Measurements from ENCODE around the gene SLX4.

Gene SLX4

DNA sequence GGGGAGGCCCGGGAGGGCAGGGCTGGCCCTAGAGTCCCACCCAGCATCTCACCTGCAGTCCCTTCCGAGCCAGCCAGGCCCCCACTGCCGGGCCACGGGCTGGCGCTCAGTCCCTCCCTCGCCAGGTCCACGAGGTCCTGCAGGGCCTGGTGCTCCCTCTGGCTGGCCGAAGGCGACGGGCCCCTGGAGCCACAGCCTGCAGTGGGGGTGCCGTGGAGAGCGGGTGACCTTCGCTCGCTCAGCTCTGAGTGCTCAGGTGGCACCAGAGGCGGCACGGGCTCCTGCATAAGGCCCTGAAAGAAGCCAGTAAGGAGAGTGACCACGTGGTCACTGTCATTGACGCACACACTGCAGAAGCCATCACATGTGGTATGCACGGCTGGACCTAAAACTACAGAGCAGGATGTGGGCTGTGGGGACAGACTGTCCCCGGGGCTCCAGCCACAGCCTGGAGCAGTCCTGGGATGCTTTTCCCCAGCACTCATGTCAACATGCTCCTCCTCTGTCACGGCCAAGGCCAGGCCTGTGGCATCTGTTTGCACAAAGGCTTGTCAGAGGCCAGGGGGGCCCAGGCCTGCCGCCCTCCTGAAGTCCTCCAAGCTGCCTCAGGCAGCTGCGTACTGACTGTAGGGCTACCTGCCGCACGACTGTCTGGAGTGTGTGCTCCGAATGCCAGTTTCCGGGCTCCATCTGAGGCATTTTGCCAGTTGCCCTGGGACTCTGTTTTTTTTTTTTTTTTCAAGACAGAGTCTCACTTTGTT lies 15.1 kb downstream of the SLX4 start:
- Mint-ChIP-seq H3K27ac (no peak overlapping the region), H3K36me3 (peaks cover 7% of the 10 kb centered on the region), H3K4me3 (no peak overlapping the region), H3K27me3 (no peaks in the 10 kb centered on the region), H3K9me3 (no peaks in the 10 kb centered on the region), H3K4me1 (no peaks in the 10 kb centered on the region)

DNA sequence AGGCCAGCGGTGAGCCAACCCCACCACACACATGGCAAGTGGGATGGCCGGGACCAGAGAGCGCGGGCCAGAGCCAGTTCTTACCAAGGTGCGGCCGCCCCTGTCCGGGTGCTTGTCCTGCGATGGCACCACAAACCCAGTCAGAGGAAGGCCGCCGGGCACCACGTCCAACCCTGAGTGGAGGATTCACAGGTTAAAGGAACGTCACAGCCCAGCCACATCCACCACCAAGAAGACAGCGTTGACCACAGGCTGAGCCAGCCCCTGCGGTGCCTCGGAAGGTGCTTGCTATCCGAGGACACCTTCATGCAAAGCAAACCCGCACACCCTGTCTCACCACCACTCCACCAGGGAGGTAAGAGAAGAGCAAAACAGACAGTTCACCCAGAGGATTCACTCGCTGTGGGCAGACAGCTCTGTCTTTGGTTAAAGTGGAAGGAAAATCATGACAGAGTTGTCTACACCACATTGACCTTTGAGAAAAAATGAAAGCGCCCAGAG lies 15.8 kb downstream of the SLX4 start:
- Mint-ChIP-seq H3K9me3 (no peaks in the 10 kb centered on the region), H3K4me3 (no peak overlapping the region), H3K27me3 (no peaks in the 10 kb centered on the region), H3K27ac (no peak overlapping the region), H3K36me3 (peaks cover 8% of the 10 kb centered on the region), H3K4me1 (no peaks in the 10 kb centered on the region)

DNA sequence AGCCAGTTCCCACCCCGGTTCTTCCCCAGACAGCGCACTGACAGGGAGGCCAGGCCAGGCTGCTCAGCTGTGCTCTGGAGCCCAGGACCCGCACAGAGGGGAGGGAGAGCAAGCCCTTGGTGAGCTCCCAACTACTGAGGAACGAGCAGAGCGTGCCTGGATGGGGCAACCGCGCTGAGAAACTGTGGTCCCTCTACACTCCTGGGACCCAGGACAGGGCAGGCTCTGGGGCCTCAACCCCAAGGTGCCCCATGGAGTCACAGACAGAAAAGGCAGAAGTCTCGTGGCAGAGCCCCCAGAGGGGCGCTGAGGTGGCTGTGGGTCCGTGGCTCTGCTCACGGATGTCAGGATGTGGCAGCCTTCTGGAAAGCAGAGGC lies 16.3 kb downstream of the SLX4 start:
- Mint-ChIP-seq H3K36me3 (peaks cover 8% of the 10 kb centered on the region), H3K27me3 (no peaks in the 10 kb centered on the region), H3K27ac (no peak overlapping the region), H3K4me1 (no peaks in the 10 kb centered on the region), H3K9me3 (no peaks in the 10 kb centered on the region), H3K4me3 (no peak overlapping the region)

DNA sequence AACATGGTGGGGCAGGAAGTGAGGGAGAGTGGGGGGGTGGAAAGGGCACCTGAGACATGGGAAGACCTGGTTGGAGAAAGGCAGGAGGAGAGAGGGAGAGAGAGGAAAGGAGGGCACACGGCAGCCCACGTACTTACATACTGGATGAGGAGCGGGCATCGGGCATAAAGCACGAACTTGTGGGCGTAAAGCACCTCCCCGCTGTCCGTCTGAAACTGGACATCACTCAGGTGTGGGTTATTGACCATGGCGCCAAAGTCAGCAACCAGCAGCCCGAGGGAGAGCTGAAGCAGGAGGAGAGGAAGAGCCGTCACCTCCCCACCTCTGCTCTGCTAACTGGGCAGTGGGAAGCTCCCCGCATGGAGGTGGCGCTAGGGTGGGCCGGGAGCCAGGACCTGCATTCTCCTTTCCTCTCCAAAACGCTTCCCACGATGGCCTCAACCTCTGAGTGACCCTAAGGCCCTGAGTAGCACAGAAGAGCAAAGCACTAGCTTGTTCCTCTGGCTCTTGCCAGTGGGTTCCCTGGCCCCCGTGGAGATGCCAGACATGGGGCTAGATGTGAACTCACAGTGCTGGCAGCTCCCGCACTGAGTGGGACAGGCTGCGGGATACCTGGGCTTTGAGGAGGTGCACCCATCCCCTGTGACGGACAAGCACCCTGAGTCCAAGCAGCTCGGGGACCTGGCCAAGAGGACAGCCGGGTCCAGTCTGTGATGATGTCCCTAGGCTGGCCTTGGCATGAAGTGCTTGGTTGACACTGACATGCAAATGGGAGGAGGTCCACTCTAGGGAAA lies 16.9 kb downstream of the SLX4 start:
- no peaks in the 10 kb centered on the region for H3K27me3 Mint-ChIP-seq
- no peak overlapping the region for H3K27ac Mint-ChIP-seq
- H3K4me1 Mint-ChIP-seq = no peaks in the 10 kb centered on the region
- peaks cover 5% of the 10 kb centered on the region for H3K36me3 Mint-ChIP-seq
- H3K4me3 Mint-ChIP-seq = no peak overlapping the region
- H3K9me3 Mint-ChIP-seq = no peaks in the 10 kb centered on the region

DNA sequence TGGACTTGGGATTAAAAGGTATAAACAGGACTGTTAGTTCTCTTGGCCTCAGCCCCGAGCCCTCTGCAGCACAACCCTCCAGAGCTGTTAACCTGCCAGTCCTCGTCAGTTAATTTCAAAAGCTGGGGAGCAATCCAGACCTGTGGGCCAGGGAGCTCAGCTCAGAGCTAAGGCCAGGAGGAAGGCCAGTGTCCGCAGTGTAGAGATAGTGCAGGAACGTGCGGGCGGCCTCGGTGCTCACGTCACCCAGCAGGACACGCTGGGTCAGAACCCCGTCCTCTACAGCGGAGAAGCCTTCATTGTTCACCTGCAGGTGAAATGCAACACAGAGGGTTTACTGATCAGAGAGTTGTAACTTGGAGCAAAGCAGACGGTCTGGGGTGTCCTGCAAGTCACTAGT lies 18.8 kb downstream of the SLX4 start:
- peaks cover 5% of the 10 kb centered on the region for H3K36me3 Mint-ChIP-seq
- no peaks in the 10 kb centered on the region for H3K27me3 Mint-ChIP-seq
- H3K9me3 Mint-ChIP-seq = no peaks in the 10 kb centered on the region
- no peak overlapping the region for H3K27ac Mint-ChIP-seq
- no peaks in the 10 kb centered on the region for H3K4me1 Mint-ChIP-seq
- H3K4me3 Mint-ChIP-seq = no peak overlapping the region

DNA sequence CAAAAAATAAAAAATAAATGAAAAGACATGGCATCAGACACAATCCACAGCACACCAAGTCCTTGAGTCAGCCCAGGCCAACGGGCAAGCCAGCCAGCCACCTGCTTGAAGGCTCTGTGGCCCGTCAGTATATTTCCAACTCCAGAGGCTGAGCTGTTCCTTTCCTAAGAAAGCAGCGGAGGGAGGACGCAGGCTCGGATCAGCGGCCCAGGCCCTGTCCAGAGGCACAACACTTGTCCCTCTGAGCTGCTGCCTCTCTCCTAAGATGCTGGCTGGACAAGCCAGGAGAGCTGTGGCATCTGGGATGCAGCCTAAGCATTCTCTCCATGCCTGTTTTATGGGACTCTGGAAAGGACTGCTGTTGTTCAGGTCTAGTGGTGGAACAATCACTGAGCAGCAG lies 19.4 kb downstream of the SLX4 start:
- Mint-ChIP-seq H3K27ac (no peak overlapping the region), H3K36me3 (peaks cover 5% of the 10 kb centered on the region), H3K27me3 (no peaks in the 10 kb centered on the region), H3K9me3 (no peaks in the 10 kb centered on the region), H3K4me1 (no peaks in the 10 kb centered on the region), H3K4me3 (no peak overlapping the region)

DNA sequence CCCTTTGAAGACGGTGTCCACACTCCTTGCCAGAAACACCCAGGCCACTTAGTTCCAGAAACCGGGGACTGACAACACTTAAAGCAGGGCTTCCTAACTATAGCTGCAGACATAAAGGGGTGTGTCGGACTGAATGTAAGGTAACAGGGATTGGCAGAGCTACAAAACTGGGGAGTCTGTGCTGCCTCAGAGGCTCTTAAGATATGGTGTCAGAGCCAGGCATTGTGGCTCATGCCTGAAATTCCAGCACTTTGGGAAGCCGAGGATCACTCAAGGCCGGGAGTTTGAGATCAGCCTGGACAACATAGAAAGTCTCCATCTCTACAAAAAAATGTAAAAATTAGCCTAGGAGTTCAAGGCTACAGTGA lies 20.0 kb downstream of the SLX4 start:
- no peak overlapping the region for H3K27ac Mint-ChIP-seq
- no peaks in the 10 kb centered on the region for H3K4me1 Mint-ChIP-seq
- peaks cover 5% of the 10 kb centered on the region for H3K36me3 Mint-ChIP-seq
- no peak overlapping the region for H3K4me3 Mint-ChIP-seq
- no peaks in the 10 kb centered on the region for H3K27me3 Mint-ChIP-seq
- no peaks in the 10 kb centered on the region for H3K9me3 Mint-ChIP-seq

DNA sequence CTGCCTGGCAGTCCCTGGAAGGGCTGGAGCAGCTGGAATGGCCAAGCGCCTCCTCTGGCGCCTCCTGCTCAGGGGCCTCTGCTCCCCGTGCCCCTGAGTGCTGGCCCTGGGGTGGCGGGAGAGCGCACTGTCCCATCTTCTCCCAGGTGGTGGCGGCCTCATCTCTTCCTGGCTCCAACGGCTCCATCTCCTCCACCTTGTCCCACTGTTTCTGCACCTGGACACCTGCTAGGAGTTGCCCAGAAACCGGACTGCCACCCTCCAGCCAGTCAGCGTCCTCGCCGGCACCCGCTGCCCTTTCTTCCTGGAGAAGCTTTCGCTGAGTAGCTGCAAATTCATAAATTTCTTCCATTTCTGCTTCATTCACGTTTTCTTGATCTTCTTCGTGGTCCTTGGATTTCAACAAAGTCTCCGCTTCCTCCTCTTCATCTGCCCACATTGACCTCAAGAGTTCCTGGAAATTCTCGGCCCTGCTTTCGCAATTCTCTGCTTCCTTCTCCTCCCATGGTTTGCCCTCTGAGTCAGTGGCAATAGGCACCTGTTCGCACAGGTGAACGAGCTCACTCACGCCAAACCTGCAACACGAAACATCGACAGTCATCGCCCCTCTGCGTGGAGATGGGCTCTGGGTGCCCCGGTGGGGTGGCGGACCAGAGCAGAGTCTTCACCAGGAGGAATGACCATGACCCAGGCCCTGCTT lies 20.5 kb downstream of the SLX4 start:
- no peaks in the 10 kb centered on the region for H3K27me3 Mint-ChIP-seq
- H3K9me3 Mint-ChIP-seq = no peaks in the 10 kb centered on the region
- H3K4me1 Mint-ChIP-seq = no peaks in the 10 kb centered on the region
- no peak overlapping the region for H3K4me3 Mint-ChIP-seq
- no peak overlapping the region for H3K27ac Mint-ChIP-seq
- H3K36me3 Mint-ChIP-seq = peaks cover 5% of the 10 kb centered on the region

DNA sequence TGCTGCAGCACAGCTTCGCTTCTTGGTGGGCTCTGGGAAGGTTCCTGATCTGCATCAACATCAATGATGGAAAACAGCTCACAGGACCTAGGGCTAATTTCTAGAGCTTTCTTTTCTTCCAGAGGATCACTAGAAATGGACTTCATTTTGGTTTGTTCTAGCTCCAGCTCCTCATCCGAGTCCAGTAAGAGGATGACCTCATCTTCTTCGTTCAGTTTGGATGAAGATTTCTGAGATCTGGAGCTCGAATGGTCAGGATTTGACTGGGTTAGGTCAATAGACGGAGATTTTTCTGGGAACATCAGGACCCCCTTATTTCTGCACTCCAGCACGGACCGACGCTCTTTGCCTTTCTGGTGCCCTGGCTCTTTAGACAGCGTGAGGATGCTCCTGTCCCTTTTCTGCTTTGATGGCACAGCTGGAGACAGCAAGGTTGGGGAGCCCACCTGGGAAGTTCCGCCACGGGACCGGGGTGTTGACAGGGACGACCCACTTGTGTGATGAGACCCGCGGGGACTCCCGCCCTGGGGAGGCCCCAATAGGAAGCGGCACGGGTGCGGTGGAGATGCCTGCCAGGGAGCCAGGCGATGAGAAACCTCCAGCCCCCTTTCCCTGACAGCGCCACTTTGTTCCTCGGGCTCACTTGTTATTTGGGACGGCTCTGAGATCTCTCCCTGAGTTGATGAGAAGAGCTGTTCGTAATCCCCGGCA lies 21.3 kb downstream of the SLX4 start:
- peaks cover 4% of the 10 kb centered on the region for H3K36me3 Mint-ChIP-seq
- H3K4me1 Mint-ChIP-seq = no peaks in the 10 kb centered on the region
- H3K27ac Mint-ChIP-seq = no peak overlapping the region
- no peaks in the 10 kb centered on the region for H3K9me3 Mint-ChIP-seq
- H3K27me3 Mint-ChIP-seq = no peaks in the 10 kb centered on the region
- H3K4me3 Mint-ChIP-seq = no peak overlapping the region

DNA sequence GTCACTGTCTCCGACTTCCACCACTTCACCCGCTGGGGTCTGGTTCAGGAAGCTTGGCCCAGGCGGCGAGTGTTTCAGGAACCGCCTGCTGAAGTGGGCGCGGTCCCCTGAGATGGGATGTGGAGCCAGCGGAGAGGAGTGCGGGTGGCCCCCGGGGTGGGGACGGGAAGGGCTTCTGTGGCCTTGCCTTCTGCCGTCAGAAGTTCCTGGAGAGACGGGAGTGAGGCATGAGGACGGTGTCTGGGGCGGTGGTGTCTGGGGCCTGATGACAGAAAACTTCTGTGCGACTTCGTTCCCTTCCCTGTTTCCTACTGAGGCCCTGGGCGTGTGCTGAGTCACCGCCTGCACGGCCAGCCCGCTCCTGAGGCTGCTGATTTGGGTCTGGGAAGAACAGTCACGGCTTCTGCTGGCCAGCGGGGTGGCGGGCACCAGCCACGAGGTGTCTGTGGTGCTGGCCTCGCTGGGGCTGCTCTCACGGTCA lies 21.9 kb downstream of the SLX4 start:
- Mint-ChIP-seq H3K4me1 (no peaks in the 10 kb centered on the region), H3K36me3 (peaks cover 4% of the 10 kb centered on the region), H3K4me3 (no peak overlapping the region), H3K9me3 (no peaks in the 10 kb centered on the region), H3K27me3 (no peaks in the 10 kb centered on the region), H3K27ac (no peak overlapping the region)

DNA sequence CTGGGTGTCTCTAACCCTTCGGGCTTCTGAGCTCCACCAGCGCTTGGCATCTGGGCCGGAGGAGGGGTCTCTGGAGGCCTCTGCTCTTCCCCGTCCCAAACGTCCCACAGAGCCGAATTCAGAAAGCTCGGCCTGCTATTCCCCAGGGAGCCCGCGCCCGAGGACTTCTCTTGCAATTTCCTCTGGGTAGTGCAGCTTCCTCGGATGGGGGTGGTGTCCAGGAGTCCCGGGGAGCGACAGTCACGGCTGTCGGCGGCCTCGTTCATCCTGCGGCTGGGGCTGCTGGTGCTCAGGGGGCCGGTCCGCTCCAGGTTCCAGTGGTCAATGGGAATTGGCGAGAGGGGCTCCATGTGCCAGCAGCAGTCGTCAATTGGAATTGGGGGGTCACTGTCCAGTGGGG lies 22.4 kb downstream of the SLX4 start:
- no peak overlapping the region for H3K27ac Mint-ChIP-seq
- H3K9me3 Mint-ChIP-seq = no peaks in the 10 kb centered on the region
- H3K4me1 Mint-ChIP-seq = no peaks in the 10 kb centered on the region
- H3K36me3 Mint-ChIP-seq = peaks cover 4% of the 10 kb centered on the region
- no peak overlapping the region for H3K4me3 Mint-ChIP-seq
- no peaks in the 10 kb centered on the region for H3K27me3 Mint-ChIP-seq

DNA sequence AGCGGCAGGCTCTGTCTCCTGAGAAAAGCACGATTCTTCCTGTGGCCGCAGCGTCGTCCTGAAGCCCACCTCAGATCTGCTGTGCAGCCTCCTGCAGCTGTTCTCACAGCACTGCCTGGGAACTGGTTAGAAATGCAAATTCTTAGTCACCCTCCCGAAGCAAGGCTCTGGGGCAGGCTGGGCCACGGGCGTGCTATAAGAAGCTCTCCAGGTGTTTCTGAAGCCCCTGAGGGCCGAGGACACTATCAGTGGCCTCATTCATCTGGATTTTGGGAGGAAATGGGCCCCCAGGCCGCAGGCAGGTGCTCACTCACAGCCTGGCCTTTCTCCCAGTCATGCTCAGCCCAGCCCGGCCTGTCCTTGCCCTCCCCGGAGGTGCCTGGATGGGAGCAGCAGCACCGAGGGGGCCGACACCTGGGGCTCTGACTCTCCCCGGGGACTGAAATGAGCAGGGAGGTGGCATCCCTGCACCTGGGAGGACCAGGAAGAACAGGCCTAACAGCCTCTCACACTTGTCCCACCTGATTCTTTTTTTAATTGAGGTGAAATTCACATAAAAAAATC lies 23.8 kb downstream of the SLX4 start:
- Mint-ChIP-seq H3K4me1 (no peaks in the 10 kb centered on the region), H3K4me3 (no peak overlapping the region), H3K27ac (no peak overlapping the region), H3K9me3 (no peaks in the 10 kb centered on the region), H3K36me3 (peaks cover 6% of the 10 kb centered on the region), H3K27me3 (no peaks in the 10 kb centered on the region)

DNA sequence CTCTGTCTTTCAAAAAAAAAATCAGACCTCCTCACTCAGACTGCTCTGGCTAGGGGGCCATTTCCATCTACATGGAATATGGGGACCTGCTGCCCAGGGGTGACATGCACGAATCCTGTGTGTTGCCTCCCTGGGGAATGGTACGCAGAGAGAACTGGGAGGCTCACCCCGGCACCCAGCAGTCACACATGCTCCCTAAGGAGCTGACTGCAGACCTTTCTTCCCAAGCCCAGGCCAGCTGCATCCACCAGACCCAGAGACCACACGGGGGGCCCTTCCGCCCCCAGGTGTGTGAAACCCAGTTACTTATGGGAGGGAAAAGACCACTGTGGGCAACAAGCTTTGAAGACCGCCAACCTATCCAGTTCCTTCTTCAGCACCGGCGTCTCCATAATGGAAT lies 27.0 kb downstream of the SLX4 start:
- Mint-ChIP-seq H3K9me3 (no peaks in the 10 kb centered on the region), H3K4me1 (peaks cover 16% of the 10 kb centered on the region), H3K27ac (no peak overlapping the region), H3K4me3 (no peak overlapping the region), H3K36me3 (peaks cover 4% of the 10 kb centered on the region), H3K27me3 (no peaks in the 10 kb centered on the region)

DNA sequence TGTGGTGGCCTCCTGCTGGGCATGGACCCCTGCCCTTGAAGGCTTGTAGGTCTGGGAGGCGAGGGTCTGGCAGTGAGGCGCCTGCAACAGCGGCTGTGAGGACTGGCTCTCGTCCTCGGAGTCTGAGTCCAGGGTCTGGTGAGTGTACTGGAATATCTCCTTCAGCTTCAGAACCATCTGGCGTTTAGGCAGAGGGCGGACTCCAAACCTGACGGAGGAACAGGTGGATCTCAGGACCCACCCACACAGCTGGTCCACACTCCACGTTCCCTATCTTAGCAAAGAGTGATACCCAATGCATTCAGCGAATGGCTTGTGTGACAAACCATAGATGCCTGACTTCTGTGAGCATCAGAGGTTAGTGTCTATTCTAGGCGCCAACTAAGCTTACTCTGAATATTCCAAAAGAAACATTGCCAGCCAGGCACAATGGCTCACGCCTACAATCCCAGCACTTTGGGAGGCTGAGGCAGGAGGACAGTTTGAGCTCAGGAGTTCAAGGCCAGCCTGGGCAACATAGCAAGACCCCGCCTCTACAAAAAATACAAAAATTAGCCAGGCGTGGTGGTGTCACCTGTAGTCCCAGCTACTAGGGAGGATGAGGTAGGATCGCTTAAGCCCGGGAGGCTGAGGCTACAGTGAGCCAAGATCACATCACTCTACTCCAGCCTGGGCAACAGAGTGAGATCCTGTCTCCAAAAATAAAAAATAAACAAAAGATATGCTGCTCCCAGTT lies 27.9 kb downstream of the SLX4 start:
- peaks cover 24% of the 10 kb centered on the region for H3K4me1 Mint-ChIP-seq
- H3K27ac Mint-ChIP-seq = no peak overlapping the region
- H3K36me3 Mint-ChIP-seq = peaks cover 4% of the 10 kb centered on the region
- H3K9me3 Mint-ChIP-seq = no peaks in the 10 kb centered on the region
- H3K27me3 Mint-ChIP-seq = no peaks in the 10 kb centered on the region
- no peak overlapping the region for H3K4me3 Mint-ChIP-seq

Data from activated naive CD4-positive, alpha-beta T cell treated with anti-CD3 and anti-CD28 coated beads, Interleukin-2, amount 50 U/mL, for 24 hours (primary cell).